IMR-90 (cell line): ENCODE measurements around the gene SPESP1.

Experiments
- BHLHE40 ChIP-seq: fragments of 150-350 bp; IDR thresholded peaks from 2 replicates; pipeline ENCODE4 v1.6.1; 2016; ENCODE audit warnings: mild to moderate bottlenecking, low read depth, low read length
- CEBPB ChIP-seq: IDR thresholded peaks from 2 replicates; pipeline ENCODE4 v1.6.1; 2012; ENCODE audit warnings: low read depth, low read length, improper control_type of control experiment
- MAZ ChIP-seq: IDR thresholded peaks from 2 replicates; pipeline ENCODE4 v1.6.1; 2012; ENCODE audit warnings: low read depth, mild to moderate bottlenecking, low read length, improper control_type of control experiment, moderate library complexity, borderline replicate concordance
- POLR2A ChIP-seq: IDR thresholded peaks from 2 replicates; pipeline ENCODE4 v1.6.1; 2012; ENCODE audit warnings: mild to moderate bottlenecking, low read depth, low read length
- RAD21 ChIP-seq: IDR thresholded peaks from 2 replicates; pipeline ENCODE4 v1.6.1; 2012; ENCODE audit warnings: low read length, improper control_type of control experiment
- SMC3 ChIP-seq: fragments of 150-350 bp; IDR thresholded peaks from 2 replicates; pipeline ENCODE4 v1.6.1; 2016; ENCODE audit warnings: low read depth, mild to moderate bottlenecking, antibody characterized with exemption, low read length, moderate library complexity
- TF ChIP-seq, protein P1 (sequence below): conservative IDR thresholded peaks from 2 replicates; pipeline ENCODE4 v1.5.1; 2012; ENCODE audit warnings: mild to moderate bottlenecking, low read depth, low read length, improper control_type of control experiment

DNA sequence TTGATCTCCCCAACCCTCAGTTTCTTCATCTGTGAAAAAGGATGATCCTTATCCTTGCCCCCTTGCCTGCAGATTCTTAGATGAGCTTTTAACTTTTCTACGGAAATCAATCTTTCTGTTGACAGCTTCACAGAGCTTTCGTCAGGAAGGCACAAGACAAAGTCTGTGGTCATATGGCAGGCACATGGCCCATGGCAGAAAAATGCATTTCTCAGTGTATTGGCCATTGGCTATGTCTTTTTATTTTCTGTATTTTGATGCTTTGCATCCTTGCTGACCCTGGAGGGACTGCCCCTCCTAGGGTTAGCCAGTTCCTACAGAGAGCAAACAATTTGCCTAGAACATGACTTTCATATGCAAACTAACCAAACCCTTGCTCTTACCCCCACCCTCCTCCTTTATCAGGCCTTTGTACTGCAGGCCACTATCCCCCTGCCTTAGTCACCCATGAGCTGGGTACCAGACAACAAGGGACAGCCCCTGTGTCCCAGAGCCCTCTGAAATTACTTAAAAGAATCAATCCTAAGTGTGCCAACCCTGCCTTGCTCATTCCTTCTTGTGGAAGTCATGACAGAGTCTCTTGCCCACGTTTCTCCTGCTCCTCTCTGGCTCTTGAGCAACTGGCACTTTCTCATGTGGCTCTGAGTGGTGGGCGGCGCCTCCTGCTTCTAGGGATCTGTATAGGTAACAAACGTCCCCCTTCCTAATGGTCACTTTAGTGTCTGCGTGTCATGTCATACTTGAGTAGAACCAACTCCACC lies 60.1 kb downstream of the SPESP1 start:
- TF ChIP-seq, protein P1, sequence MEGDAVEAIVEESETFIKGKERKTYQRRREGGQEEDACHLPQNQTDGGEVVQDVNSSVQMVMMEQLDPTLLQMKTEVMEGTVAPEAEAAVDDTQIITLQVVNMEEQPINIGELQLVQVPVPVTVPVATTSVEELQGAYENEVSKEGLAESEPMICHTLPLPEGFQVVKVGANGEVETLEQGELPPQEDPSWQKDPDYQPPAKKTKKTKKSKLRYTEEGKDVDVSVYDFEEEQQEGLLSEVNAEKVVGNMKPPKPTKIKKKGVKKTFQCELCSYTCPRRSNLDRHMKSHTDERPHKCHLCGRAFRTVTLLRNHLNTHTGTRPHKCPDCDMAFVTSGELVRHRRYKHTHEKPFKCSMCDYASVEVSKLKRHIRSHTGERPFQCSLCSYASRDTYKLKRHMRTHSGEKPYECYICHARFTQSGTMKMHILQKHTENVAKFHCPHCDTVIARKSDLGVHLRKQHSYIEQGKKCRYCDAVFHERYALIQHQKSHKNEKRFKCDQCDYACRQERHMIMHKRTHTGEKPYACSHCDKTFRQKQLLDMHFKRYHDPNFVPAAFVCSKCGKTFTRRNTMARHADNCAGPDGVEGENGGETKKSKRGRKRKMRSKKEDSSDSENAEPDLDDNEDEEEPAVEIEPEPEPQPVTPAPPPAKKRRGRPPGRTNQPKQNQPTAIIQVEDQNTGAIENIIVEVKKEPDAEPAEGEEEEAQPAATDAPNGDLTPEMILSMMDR = no peak
- no peak for TF ChIP-seq POLR2A
- no peak for TF ChIP-seq MAZ
- TF ChIP-seq RAD21 = no peak
- TF ChIP-seq BHLHE40 = no peak
- TF ChIP-seq CEBPB = no peak
- TF ChIP-seq SMC3 = no peak
